GM13976 (cell line): ENCODE results near the gene TRIO.
"Not testable (repeated sequence)": the region's sequence is repeated elsewhere in the genome, so short reads cannot be mapped to it uniquely, and the experiment has no call there.

ENCODE experiments used
- DNase-seq: peaks from one replicate; pipeline ENCODE4 v3.0.0; 2012; ENCODE audit warnings: low spot score
- CTCF ChIP-seq: IDR thresholded peaks from 2 replicates; pipeline ENCODE4 v1.5.1; 2012; ENCODE audit warnings: borderline replicate concordance, mild to moderate bottlenecking; ENCODE audit not compliant: insufficient read depth; ENCODE audit errors: extremely low read depth, missing control alignments, control extremely low read depth
- in situ Hi-C: fragments of 300-500 bp; cut with MboI; formaldehyde crosslinking; loops from one replicate; pipeline ENCODE4 v1.12.0; 2022; ENCODE audit warnings: low sequenced_read_pairs, mixed read lengths, inconsistent platforms; ENCODE audit not compliant: unreplicated experiment

Gene TRIO

GRCh38 chr5:14426521-14426920, 283.4 kb downstream of the TRIO start:
- TF ChIP-seq CTCF, result no peak
- in situ Hi-C loops, result no loop called here
- no peak for DNase-seq

GRCh38 chr5:14428302-14429081, 285.4 kb downstream of the TRIO start:
- DNase-seq, result no peak
- in situ Hi-C loops, result no loop called here
- TF ChIP-seq CTCF, result no peak

- TF ChIP-seq CTCF, result no peak
- DNase-seq, result no peak
- in situ Hi-C loops, result no loop called here
Measured at GRCh38 chr5:14429101-14430050, 286.2 kb downstream of the TRIO start.

- no peak for DNase-seq
- no peak for TF ChIP-seq CTCF
- in situ Hi-C loops, result no loop called here
Measured at GRCh38 chr5:14431534-14431933, 288.4 kb downstream of the TRIO start.

- in situ Hi-C loops, result no loop called here
- no peak for DNase-seq
- no peak for TF ChIP-seq CTCF
Measured at GRCh38 chr5:14432931-14433589, 289.9 kb downstream of the TRIO start.

- in situ Hi-C loops, result no loop called here
- no peak for DNase-seq
- no peak for TF ChIP-seq CTCF
Measured at GRCh38 chr5:14435481-14435880, 292.3 kb downstream of the TRIO start.

GRCh38 chr5:14436122-14436521, 293.0 kb downstream of the TRIO start:
- in situ Hi-C loops, DNase-seq: not testable (repeated sequence)
